ENCODE results near the gene POLR3K. TPM values are rescaled to one million over a fixed set of nuclear protein-coding genes. Genes with fewer than 3 reads are reported as not detected.
A peak's percentile ranks its signal among the peaks of the same experiment; 100 is the strongest.
"Not testable (repeated sequence)": the region's sequence is repeated elsewhere in the genome, so short reads cannot be mapped to it uniquely, and the experiment has no call there.

Gene POLR3K
- total RNA-seq, 1 donor from 2014 or later = 12.1 TPM

DNA sequence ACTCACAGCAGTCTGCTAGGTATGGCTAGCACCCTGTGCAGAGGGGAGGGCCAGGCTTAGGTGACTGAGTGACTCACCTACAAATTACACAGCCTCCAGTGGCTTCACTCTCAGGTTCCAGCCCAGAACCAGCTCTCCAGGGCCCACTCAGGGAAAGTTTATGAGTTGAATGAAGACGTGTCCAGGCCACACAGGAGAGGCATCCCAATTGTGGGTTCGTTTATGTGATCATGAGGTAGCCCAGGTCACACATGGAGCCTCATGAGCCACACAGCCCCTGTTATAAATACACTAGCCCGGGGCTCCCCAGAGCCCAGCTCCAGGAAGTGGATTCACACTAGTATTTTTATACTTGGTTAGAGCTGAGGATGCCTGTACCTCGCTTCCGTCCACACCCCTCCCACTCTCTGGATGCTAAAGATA is 27.5 kb downstream of the POLR3K start:
- peak in 1 of 2 donors; percentile 29 for ATAC-seq
- DNase-seq, H3K4me3 ChIP-seq: not testable (repeated sequence)

DNA sequence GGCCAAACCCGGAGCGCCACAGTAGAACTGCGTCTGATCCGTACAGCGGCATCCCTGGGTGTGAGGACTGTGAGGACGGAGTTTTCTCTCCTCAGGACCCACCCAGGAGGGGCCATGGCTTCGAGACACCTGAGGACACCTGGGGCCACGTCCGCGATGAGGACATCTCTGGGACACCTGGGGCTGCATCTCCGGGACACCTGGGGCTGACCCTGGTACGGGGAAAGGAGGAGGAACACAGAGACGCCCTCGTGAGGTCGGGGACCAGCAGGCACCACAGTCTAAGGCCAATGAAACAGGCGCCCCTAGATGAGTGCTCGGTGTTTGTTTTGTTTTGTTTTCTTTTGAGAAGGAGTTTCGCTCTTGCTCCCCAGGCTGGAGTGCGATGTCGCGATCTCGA is 29.3 kb downstream of the POLR3K start:
- intact Hi-C loops (cut with DNase I) = not testable (repeated sequence)
- ATAC-seq (peak in 1 of 2 donors; percentile 6), DNase-seq (peak; percentile 24)

More for the DNA sequence above, 27.5 kb downstream of the POLR3K start:
- intact Hi-C loops (cut with DNase I); H3K4me1 ChIP-seq; H3K27me3 ChIP-seq (ENCODE audit: low read depth); H3K36me3 ChIP-seq; H3K27ac ChIP-seq; H3K9me3 ChIP-seq: not testable (repeated sequence)

DNA sequence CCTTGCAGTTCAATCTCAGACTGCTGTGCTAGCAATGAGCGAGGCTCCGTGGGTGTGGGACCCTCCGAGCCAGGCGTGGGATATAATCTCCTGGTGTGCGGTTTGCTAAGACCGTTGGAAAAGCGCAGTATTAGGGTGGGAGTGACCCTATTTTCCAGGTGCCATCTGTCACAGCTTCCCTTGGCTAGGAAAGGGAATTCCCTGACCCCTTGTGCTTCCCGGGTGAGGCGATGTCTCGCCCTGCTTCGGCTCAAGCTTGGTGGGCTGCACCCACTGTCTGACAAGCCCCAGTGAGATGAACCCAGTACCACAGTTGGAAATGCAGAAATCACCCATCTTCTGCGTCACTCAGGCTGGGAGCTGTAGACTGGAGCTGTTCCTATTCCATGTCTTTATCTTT is 32.5 kb downstream of the POLR3K start:
- H3K4me1 ChIP-seq; H3K9me3 ChIP-seq; ATAC-seq; H3K27me3 ChIP-seq (ENCODE audit: low read depth); H3K36me3 ChIP-seq; H3K27ac ChIP-seq; intact Hi-C loops (cut with DNase I); H3K4me3 ChIP-seq: not testable (repeated sequence)
- peak; percentile 13 for DNase-seq

More for the DNA sequence above, 29.3 kb downstream of the POLR3K start:
- H3K27me3 ChIP-seq (ENCODE audit: low read depth); H3K4me3 ChIP-seq; H3K4me1 ChIP-seq; H3K9me3 ChIP-seq; H3K36me3 ChIP-seq; H3K27ac ChIP-seq: not testable (repeated sequence)

DNA sequence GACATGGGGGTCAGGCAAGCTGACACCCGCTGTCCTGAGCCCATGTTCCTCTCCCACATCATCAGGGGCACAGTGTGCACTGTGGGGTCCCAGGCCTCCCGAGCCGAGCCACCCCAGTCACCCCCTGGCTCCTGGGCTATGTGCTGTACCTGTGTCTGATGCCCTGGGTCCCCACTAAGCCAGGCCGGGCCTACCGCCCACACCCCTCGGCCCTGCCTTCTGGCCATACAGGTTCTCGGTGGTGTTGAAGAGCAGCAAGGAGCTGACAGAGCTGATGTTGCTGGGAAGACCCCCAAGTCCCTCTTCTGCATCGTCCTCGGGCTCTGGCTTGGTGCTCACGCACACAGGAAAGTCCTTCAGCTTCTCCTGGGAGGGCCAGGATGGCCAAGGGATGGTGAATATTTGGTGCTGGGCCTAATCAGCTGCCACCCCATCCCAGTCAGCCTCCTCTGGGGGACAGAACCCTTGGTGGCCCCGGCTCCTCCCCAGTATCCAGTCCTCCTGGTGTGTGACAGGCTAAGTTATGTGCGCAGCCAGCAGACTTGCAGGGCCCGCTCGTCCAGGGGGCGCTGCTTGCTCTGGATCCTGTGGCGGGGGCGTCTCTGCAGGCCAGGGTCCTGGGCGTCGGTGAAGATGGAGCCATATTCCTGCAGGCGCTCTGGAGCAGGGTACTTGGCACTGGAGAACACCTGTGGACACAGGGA is 36.2 kb downstream of the POLR3K start:
- intact Hi-C loops (cut with DNase I); ATAC-seq: not testable (repeated sequence)
- DNase-seq = peak; percentile 24

DNA sequence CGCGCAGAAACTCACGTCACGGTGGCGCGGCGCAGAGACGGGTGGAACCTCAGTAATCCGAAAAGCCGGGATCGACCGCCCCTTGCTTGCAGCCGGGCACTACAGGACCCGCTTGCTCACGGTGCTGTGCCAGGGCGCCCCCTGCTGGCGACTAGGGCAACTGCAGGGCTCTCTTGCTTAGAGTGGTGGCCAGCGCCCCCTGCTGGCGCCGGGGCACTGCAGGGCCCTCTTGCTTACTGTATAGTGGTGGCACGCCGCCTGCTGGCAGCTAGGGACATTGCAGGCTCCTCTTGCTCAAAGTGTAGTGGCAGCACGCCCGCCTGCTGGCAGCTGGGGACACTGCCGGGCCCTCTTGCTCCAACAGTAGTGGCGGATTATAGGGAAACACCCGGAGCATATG is 42.6 kb downstream of the POLR3K start:
- ATAC-seq = not testable (repeated sequence)
- DNase-seq = peak; percentile 97

More for the DNA sequence above, 36.2 kb downstream of the POLR3K start:
- not testable (repeated sequence) for H3K36me3 ChIP-seq; H3K27me3 ChIP-seq (ENCODE audit: low read depth); H3K27ac ChIP-seq; H3K9me3 ChIP-seq; H3K4me3 ChIP-seq; H3K4me1 ChIP-seq

DNA sequence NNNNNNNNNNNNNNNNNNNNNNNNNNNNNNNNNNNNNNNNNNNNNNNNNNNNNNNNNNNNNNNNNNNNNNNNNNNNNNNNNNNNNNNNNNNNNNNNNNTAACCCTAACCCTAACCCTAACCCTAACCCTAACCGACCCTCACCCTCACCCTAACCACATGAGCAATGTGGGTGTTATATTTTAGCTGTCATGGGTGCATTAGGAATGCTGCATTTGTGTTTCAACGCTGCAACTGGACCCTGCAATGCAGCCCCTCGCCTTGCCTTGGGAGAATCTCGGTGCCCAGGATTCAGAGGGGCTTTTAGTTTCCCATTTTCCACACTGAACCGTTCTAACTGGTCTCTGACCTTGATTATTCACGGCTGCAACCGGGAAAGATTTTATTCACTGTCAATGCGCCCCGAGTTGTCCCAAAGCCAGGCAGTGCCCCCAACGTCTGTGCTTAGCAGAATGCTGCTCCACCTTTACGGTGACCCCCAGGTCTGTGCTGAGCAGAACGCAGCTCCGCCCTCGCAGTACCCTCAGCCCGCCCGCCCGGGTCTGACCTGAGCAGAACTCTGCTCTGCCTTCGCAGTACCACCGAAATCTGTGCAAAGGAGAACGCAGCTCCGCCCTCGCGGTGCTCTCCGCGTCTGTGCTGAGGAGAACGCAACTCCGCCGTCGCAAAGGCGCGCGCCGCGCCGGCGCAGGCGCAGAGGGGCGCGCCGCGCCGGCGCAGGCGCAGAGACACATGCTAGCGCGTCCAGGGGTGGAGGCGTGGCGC is 43.3 kb downstream of the POLR3K start:
- Histone ChIP-seq H3K27ac (no peak overlapping the region), H3K4me1 (no peaks in the 10 kb centered on the region), H3K4me3 (no peak overlapping the region), H3K36me3 (no peaks in the 10 kb centered on the region), H3K9me3 (no peaks in the 10 kb centered on the region), H3K27me3 (ENCODE audit: low read depth) (no peaks in the 10 kb centered on the region)
- DNase-seq (peak; percentile 52), ATAC-seq (peak; percentile 83 to 88)
- TF ChIP-seq, protein P1, sequence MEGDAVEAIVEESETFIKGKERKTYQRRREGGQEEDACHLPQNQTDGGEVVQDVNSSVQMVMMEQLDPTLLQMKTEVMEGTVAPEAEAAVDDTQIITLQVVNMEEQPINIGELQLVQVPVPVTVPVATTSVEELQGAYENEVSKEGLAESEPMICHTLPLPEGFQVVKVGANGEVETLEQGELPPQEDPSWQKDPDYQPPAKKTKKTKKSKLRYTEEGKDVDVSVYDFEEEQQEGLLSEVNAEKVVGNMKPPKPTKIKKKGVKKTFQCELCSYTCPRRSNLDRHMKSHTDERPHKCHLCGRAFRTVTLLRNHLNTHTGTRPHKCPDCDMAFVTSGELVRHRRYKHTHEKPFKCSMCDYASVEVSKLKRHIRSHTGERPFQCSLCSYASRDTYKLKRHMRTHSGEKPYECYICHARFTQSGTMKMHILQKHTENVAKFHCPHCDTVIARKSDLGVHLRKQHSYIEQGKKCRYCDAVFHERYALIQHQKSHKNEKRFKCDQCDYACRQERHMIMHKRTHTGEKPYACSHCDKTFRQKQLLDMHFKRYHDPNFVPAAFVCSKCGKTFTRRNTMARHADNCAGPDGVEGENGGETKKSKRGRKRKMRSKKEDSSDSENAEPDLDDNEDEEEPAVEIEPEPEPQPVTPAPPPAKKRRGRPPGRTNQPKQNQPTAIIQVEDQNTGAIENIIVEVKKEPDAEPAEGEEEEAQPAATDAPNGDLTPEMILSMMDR (IDR thresholded peaks at IDR 0.05) = no peak
- intact Hi-C loops (cut with DNase I) = no loop called here

More for the DNA sequence above, 42.6 kb downstream of the POLR3K start:
- H3K27me3 ChIP-seq (ENCODE audit: low read depth); H3K27ac ChIP-seq; intact Hi-C loops (cut with DNase I); H3K4me3 ChIP-seq; H3K9me3 ChIP-seq; H3K36me3 ChIP-seq; H3K4me1 ChIP-seq: not testable (repeated sequence)
- TF ChIP-seq, protein P1 (IDR thresholded peaks at IDR 0.05) = peak; percentile 44

Small RNA genes within 50 kb of the gene (microRNA-seq; reads per million reads assigned to microRNA genes)
- gene MIR6859-4 (ENCODE audit: borderline number of aligned reads) = not detected

Other genes starting within 250 kb of the POLR3K start
- gene SNRNP25, start 220 bp upstream of the POLR3K start, total RNA-seq = 18.5 TPM
- gene RHBDF1, start 19.0 kb upstream of the POLR3K start, total RNA-seq = 35.9 TPM
- 38.5 TPM for gene MPG, start 24.6 kb upstream of the POLR3K start, total RNA-seq
- 29.1 TPM for gene NPRL3, start 85.1 kb upstream of the POLR3K start, total RNA-seq
- not detected for gene HBZ, start 99.0 kb upstream of the POLR3K start, total RNA-seq
- not detected for gene HBM, start 112.4 kb upstream of the POLR3K start, total RNA-seq
- gene HBA2, start 119.3 kb upstream of the POLR3K start, total RNA-seq = 232 TPM
- gene HBA1, start 123.1 kb upstream of the POLR3K start, total RNA-seq = 217 TPM
- not detected for gene HBQ1, start 126.9 kb upstream of the POLR3K start, total RNA-seq
- 70.9 TPM for gene LUC7L, start 175.8 kb upstream of the POLR3K start, total RNA-seq
- 51.7 TPM for gene FAM234A, start 181.2 kb upstream of the POLR3K start, total RNA-seq
- 8.2 TPM for gene RGS11, start 222.3 kb upstream of the POLR3K start, total RNA-seq
- not detected for gene ARHGDIG, start 227.0 kb upstream of the POLR3K start, total RNA-seq
- not detected for gene PDIA2, start 229.6 kb upstream of the POLR3K start, total RNA-seq